HG02938 (cell line): ENCODE results near the gene PAPPA2.
"Not testable (repeated sequence)": the region's sequence is repeated elsewhere in the genome, so short reads cannot be mapped to it uniquely, and the experiment has no call there.

Source experiments
- ATAC-seq: cut with Tn5 transposase; IDR thresholded peaks from one replicate; pipeline ENCODE4 v1.9.1; 2021; ENCODE audit warnings: mild to moderate bottlenecking, moderate library complexity; ENCODE audit not compliant: unreplicated experiment

The PAPPA2 gene

DNA sequence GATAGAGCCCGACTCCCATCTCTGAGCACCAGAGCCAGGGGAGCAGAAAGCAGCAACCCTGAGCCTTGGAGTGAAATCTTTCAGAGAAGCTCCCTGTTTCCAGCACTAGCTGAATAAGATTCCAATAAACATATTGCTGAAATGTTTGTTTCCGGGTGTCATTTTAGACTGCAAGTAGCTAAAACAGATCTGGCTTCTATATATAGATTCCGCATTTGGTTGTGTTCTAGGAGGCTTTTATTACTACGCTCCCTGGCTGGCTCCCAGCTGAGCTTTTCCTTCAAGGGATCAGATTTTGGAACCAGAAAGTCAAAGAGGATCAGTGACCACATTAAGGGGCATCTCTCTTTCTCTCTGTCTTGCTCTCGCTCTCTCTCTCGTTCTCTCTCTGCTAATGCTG, 88.2 kb downstream of the PAPPA2 start:
- ATAC-seq = no peak

DNA sequence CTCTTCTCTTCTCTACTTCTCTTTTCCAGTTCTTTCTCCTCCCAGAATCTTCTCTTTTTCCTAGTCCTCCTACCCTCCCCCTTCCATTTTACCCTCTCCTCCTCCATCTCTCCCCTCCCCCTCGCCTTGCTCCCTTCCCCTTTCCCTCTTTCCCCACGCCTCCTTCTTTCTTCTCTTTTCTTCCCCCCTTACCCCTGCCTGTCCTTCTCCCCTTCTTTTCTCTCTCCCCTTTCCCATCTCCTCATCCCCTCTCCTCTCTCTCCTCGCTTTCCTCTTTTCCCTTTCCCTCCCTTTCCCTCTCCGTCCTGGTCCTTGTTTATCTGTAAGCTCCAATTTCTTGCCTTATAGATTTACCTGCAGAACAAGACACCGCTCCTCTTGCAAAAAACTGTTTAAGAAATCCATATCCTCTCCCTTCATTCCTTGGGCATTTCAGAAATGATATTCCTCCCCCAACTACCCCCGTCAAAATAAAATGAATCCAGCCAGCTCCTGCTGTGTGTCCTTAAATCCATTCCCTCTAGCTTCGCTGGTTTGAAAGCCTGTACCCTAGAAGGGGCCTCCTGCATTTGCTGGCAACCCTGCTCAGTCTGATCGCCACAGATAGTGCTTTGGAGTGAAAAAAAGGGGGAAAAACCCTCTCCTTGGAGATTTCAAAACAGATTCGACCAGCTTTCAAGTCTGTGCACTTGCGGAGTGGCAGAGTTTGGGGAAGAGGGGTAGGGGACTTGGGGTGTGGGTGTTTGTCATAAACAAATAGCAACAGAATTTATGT, 89.4 kb downstream of the PAPPA2 start:
- no peak for ATAC-seq

DNA sequence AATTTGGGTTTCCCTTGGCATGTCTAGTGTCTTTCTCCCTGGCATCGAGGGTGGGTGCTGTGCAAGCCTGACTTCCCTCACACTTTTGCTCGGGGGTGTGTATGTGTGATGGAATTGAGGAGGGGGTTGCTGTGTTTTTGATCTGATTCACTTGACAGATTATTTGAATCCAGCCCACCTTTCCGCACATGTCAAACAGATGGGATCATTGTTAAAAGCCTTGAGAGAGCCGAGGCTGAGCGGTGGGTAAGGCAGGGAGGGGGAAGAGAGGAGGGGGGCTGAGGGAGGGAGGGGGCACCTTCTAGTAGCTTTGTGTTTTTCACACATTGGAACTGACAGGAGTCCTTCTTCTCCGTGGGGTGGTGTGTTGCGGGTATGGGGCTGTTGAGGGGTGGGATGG, 90.0 kb downstream of the PAPPA2 start:
- no peak for ATAC-seq

DNA sequence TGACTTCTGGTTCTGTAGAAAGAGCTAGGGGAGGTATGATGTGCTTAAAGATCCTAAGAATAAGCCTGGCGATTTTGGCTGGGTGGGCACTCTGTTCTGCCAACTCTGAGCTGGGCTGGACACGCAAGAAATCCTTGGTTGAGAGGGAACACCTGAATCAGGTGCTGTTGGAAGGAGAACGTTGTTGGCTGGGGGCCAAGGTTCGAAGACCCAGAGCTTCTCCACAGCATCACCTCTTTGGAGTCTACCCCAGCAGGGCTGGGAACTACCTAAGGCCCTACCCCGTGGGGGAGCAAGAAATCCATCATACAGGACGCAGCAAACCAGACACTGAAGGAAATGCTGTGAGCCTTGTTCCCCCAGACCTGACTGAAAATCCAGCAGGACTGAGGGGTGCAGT, 93.3 kb downstream of the PAPPA2 start:
- no peak for ATAC-seq

DNA sequence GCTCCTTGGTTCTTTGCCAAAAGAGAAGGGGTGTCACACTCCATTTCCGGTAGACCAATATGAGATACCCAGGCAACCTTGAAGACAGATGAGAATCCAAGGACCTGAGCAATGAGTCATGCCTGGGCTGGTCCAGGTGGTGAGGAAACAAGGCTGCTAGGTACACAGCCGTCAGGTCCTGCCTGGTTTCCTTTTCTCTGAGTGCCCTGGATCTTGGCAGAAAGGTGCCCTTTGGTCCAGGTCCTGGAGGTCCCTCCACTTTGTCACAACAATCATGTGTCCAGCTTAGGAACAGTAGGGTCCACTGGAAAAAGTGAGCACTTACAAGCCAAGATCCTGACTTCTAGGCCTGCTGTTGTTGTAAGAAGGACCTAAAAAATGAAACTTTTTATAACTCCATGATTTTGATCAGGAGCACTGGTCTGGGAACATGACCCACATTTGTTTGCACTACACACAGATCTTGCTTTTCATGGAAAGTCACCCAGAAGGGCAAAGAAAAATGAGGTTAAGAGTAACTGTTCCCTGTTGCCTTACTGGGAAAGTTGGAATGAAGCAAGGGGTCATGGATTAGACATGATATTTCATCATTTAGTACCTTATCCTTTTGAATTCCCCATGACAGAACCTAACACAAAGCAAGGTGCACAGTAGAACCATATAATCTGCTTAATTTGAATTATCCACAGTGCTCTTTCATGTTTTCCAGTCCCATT, 94.7 kb downstream of the PAPPA2 start:
- ATAC-seq = no peak

DNA sequence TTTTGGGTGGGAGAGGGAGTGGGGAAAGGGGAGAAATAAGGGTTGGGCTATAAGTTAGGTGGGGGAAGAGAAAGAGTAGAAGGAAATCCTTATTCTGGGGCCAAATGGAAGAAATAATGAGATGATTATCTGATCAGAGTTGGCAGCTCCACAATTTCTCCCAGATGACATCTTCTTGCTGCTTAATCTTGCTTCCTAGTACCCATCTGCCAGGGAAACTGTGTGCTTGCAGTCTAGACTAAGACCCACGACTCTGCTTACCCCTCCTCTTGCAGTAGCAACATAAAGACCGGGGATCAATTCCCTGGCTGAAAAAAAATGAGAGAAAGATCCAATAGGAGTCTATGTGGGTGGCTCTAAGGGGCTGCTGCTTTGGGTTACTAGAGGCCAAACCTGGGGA, 95.6 kb downstream of the PAPPA2 start:
- ATAC-seq = no peak

DNA sequence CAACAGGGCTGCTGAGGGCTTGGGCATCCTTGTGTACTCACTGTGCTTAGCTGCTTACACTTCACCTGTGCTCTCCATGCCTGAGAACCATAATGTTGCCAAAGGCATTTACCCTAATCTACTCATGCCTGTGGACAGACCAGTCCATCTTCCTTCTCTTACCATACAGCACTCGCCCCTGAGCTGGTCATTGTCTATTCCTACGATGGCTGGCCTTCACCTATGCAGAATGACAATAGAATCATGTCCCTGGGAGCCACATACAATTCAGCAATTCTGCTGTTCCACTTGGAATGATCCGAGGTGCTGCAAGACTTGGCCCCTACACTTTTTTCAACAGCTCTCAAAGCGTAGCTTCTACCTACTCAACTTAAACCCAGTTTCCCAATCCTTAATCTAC, 96.5 kb downstream of the PAPPA2 start:
- ATAC-seq = no peak

DNA sequence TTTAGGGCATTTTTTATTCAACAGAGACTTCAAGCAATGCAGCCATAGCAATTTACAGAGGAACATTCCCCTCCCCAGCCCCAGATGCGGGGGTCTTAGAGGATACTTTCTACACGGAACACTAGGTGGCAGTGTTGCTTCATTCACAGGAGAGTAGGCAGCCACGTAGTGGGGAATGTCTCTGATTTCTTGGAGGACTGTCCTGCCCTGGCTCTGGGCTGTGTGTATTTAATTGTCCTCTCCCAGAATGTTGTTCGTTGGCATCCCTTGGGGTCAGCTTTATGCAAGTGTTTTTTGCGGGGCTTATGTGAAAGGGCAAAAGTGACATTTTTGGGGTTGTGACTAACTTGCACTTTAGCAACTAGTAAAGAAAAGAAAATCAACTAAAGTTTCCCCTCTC, 96.9 kb downstream of the PAPPA2 start:
- peak; percentile 82 for ATAC-seq

DNA sequence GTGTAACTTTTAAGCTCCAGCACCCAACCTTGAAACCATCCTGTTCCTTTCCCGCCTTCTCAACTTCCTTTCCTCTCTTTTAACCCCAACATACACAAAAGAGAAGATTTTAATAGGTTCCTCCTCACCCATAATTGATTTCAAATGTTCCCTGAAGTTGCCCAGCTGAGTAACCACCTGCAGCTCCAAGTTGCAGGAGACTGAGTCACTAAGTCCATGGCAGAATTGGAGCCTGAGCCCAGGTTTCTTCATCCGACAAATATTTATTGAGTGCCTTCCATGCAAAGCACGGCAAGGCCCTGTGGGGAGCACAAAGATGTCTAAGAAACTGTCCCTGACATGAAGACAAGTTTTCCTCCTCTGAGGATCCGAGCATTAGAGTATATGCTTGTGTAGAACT, 97.7 kb downstream of the PAPPA2 start:
- no peak for ATAC-seq

DNA sequence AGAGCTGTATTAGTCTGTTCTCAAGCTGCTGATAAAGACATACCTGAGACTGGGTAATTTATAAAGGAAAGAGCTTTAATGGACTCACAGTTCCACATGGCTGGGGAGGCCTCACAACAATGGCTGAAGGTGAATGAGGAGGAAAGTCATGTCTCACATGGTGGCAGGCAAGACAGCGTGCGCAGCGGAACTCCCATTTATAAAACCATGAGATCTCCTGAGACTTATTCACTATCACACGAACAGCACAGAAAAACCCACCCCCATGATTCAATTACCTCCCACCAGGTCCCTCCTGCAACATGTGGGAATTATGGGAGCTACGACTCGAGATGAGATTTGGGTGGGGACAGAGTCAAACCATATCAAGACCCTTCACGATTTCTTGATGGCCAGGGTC, 98.8 kb downstream of the PAPPA2 start:
- ATAC-seq = not testable (repeated sequence)

DNA sequence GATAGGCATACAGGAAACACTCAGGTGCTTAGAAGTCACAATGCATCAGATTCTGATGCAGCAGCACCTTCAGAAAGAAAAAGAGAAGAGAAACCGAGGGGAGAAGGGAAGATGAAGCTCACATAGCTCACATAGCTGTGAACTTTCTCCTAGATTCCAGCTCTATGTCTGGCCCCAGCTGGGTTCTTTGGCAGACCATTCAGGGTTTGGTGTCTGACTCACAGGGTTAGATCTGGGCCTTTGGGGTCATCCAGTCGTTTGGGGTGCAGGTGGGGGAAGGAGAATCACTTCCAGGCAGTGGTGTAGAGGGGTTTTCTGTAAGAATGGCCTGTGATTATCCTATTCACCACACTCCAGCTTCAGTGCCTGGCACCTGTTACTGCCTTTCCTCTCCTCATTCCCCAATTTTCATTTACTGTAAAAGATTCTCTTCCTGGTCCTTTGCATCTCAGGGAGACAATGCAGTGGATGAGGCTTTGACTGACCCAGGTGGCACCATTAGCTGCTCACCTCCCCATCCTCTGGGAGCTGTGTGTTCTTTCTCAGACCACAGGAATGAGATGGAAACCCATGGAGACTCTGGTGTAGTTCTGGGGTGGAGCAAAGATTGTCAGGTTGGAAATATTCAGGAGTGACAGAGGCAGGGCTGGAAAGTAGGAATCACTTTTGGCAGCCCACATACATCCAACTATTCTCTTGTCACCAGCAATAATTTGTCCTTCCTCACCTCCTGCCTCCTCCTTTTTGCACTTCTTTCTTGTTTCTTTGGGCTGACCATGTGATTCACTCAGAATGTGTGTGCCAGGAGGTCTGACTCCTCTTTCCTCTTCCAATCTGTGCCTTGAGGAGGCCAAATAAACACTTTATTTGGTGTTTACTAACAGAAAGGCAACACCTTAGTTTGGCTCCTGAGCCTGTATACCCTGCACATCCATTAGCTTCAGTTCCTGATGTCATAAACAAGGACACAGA, 103.3 kb downstream of the PAPPA2 start:
- no peak for ATAC-seq

DNA sequence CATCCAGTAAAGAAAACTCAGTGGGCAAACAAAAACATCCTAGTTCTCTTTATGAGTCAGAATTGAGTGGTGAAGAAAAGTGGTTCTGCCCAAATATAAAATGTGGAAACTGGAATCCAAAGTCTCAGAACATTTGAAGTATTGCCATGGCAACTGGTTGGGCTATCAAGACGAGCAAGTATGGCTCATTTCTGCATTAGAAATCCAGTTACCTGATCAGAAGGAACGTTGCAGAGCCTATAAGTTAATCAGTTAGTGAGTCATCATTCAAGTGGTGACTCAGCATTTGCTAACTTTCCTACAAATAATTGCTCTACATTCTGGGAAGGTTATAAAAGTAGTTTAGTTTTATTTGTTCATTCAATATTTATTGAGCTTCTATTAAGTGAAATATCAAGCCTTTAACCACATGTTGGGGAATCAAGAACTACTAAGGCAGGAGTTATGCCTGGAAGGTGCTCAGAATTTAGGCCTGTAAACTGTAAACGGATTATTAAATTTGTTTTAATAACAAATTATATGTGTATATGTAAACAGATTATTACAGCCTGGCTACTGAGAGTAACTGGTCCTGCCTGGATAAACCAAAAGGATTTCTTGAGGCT, 104.3 kb downstream of the PAPPA2 start:
- no peak for ATAC-seq

DNA sequence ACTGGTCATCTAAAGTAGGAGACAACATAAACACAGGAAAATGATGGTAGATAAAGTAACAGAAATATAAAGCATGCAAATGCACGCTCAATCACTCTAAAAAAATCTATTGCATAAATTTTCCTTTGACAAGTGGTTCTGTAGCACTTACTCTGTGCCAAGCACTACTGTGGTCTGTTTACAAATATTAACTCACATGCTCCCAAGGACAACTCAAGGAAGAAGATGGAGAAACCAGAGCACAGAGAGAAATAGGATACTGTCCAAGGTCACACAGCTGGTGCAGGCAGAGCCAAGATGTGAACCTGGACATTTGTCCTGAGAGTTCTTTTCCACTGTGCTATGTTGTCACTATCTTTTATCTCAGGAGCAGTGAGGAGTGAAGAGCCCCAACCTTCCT, 105.2 kb downstream of the PAPPA2 start:
- ATAC-seq = no peak

DNA sequence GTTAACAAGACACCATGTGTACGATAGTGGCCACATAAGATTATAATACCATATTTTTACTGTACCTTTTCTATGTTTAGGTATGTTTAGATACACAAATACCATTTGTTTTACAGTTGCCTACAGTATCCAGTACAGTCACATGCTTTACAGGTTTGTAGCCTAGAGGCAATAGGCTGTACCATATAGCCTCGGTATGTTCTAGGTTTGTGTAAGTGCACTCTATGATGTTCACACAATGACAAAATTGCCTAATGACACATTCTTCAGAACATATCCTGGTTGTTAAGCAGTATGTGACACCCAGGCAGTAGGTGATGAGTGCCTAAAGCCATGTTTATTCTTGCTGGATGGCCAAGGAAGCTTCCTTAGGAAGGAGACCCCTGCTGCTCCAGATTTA, 111.8 kb downstream of the PAPPA2 start:
- no peak for ATAC-seq

DNA sequence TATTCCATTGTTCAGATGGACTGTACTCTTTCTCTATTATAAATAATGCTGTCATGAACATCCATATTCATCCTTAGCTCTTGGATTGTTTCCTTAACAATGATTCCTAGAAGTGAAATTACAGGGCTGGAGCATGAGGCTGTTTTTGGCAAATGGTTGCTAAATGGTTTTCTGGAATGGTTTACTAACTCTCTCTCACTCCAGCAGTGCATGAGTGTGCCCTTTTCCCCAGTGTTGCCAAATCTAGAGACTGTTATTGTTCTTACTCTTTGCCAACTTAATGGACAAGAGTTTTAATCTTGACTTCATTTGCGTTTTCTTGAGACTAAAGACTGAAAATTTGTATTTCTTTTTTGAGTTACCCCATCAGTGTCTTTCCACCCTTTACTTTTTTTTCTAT, 113.0 kb downstream of the PAPPA2 start:
- no peak for ATAC-seq

DNA sequence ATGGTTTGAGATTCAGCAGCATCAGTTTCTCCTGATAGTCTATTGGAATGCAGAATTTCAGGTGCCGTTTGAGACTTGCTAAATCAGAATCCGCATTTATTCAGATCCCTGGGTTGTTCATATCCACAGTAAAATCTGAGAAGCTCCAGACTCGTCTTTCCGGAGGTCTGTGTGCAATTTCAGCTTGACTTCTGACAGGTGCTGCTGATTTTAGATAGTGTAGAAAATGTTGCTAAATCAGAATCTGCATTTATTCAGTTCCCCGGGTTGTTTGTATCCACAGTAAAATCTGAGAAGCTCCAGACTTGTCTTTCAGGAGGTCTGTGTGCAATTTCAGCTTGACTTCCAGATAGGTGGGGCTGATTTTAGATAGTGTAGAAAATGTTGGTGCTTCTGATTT, 113.7 kb downstream of the PAPPA2 start:
- no peak for ATAC-seq

DNA sequence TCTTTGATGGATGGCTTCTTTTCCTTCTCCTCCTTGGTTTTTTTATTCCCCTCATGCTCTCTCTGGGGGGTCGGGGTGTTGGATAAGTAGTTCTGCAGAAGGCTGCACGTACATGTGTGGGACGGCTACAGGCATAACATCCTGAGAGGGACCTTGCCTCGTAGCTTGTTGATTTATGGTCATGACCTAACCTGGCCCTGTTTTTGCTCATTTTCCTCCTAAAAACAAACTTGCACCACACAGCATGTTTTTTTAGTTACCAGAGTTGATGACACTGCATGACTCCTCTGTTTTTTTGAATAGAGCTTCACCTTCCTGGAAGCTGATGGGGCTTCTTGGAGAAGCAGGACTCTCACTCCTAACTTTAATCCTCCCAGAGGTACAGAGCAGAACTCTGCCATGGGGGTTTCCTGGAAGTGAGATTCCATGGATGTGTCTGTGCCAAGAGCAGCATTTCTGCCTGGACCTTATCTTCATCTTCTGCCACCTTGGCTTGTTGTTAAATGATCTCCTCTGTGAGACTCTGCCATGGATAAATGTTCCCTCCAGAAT, 114.7 kb downstream of the PAPPA2 start:
- ATAC-seq = no peak

DNA sequence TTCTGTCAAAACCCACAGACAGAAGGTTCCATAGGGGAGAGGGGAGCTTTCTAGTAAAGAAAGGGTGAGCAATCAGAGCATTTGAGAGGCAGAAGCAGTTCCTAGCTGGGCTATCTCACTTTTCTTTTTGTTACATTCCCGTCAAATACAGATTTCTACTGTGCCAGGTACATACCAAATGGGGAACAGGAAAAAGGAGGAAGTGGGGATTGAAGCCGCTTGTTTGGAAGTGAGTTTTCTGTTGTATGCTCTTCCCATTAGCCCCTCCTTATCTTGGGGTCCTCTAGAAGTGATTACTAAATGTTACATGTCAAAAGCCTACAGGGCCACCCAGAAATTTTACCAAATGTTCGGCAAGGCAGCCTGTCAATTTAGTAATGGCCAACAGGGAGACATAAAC, 116.1 kb downstream of the PAPPA2 start:
- no peak for ATAC-seq

DNA sequence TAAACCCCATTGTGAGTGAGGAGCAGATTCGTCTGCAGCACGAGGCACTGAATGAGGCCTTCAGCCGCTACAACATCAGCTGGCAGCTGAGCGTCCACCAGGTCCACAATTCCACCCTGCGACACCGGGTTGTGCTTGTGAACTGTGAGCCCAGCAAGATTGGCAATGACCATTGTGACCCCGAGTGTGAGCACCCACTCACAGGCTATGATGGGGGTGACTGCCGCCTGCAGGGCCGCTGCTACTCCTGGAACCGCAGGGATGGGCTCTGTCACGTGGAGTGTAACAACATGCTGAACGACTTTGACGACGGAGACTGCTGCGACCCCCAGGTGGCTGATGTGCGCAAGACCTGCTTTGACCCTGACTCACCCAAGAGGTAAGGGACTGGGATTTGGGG, 132.2 kb downstream of the PAPPA2 start:
- ATAC-seq = no peak

DNA sequence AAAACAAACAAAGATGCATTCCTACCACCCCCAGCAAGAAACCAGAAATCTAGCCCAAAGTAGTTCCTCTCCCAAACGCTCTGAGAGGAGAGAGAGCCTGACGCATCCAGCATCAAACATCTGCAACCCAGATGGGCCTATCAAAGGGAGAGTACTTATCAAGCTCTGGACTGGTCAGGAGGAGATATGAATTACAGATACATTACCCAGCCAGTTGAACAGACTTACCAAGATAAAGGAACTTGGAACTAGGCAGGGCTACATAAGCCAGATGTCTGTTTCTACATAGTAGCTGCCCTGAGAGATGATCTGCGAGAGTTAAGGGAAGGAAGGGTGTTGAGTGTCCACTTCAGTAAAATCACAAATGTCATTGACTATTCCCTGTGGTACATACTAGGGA, 138.4 kb downstream of the PAPPA2 start:
- no peak for ATAC-seq
